OCI-LY3 (cell line): ENCODE results near the gene ABCB7.

Experiments used
- H2AFZ ChIP-seq: fragments of 200-600, 300-600 bp; shearing (Covaris generic); 2 replicates; pipeline ENCODE4 v1.6.0; 2014; ENCODE audit warnings: antibody characterized with exemption, low read depth, low read length
- H3K27ac ChIP-seq: fragments of 200-600, 300-600 bp; sonication (generic); 2 replicates; pipeline ENCODE4 v1.5.1; 2014; ENCODE audit warnings: mild to moderate bottlenecking, low read length, moderate library complexity, mixed read lengths
- H3K27me3 ChIP-seq: fragments of 200-600, 300-600 bp; sonication (generic); 2 replicates; pipeline ENCODE4 v1.6.1; 2014; ENCODE audit warnings: low read depth, low read length, mixed read lengths
- H3K36me3 ChIP-seq: fragments of 200-600, 300-600 bp; sonication (generic); replicated peaks from 2 replicates; pipeline ENCODE3; 2014; ENCODE audit warnings: low read depth, low read length, mixed read lengths
- H3K4me1 ChIP-seq: fragments of 300-600, 200-600 bp; sonication (generic); 2 replicates; pipeline ENCODE4 v1.6.1; 2014; ENCODE audit warnings: low read length, mixed read lengths
- H3K4me2 ChIP-seq: fragments of 200-600, 300-600 bp; sonication (generic); 2 replicates; pipeline ENCODE4 v1.6.1; 2014; ENCODE audit warnings: low read length, mixed read lengths
- H3K4me3 ChIP-seq: fragments of 300-600, 200-600 bp; sonication (generic); 2 replicates; pipeline ENCODE4 v1.5.1; 2014; ENCODE audit warnings: antibody characterized with exemption, mild to moderate bottlenecking, low read length, moderate library complexity
- H3K79me2 ChIP-seq: fragments of 300-600, 200-600 bp; shearing (Covaris generic); 2 replicates; pipeline ENCODE4 v1.6.1; 2014; ENCODE audit warnings: mild to moderate bottlenecking, low read length, mixed read lengths
- H3K9ac ChIP-seq: fragments of 300-600, 200-600 bp; shearing (Covaris generic); 2 replicates; pipeline ENCODE4 v1.6.0; 2014; ENCODE audit warnings: mild to moderate bottlenecking, low read length, moderate library complexity
- H3K9me3 ChIP-seq: fragments of 200-600, 300-600 bp; shearing (Covaris generic); 2 replicates; pipeline ENCODE4 v1.6.1; 2014; ENCODE audit warnings: low read length, mixed read lengths; ENCODE audit not compliant: insufficient read depth
- H4K20me1 ChIP-seq: fragments of 200-600, 300-600 bp; sonication (generic); 2 replicates; pipeline ENCODE4 v1.6.1; 2016; ENCODE audit warnings: low read length, mixed read lengths; ENCODE audit not compliant: insufficient read depth
- CTCF ChIP-seq: fragments of 200-600, 300-600 bp; sonication (generic); IDR thresholded peaks from 2 replicates; pipeline ENCODE4 v1.5.1; 2014; ENCODE audit warnings: antibody characterized with exemption, low read length, low read depth
- EZH2phosphoT487 ChIP-seq: fragments of 200-600 bp; shearing (Covaris generic); IDR thresholded peaks from 2 replicates; pipeline ENCODE4 v1.6.1; 2018; ENCODE audit warnings: antibody characterized with exemption, mixed run types, low read depth

Gene ABCB7

DNA sequence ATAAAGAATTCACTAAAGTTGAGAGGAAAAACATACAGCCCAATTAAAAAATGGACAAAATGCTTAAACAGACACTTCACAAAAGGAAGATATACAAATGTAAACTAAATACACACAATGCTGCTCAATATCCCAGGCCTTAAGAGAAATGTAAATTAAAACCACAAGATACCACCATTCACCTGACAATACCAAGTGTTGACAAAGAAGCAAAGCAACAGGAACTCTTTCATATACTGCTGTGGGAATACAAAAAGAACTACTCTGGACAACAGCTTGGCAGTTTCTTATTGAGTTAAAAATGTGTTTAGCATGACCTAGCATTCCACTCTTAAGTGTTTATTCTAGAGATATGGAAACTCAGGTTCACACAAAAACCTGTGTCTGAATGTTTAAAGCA lies 71.3 kb downstream of the ABCB7 start:
- no peaks in the 10 kb centered on the region for H4K20me1 ChIP-seq

GRCh38 chrX:75076429-75076828 lies 79.7 kb downstream of the ABCB7 start:
- H3K4me1 ChIP-seq: no peaks in the 10 kb centered on the region
- no peak overlapping the region for H3K4me2 ChIP-seq
- no peaks in the 10 kb centered on the region; the same call in 1 of the 2 replicates for H3K79me2 ChIP-seq
- H3K9me3 ChIP-seq: no peaks in the 10 kb centered on the region
- no peak overlapping the region for H2AFZ ChIP-seq
- no peaks in the 10 kb centered on the region for H3K27me3 ChIP-seq
- H4K20me1 ChIP-seq: no peaks in the 10 kb centered on the region
- peaks cover 7% of the 10 kb centered on the region for H3K36me3 ChIP-seq
- H3K4me3 ChIP-seq: no peak overlapping the region
- no peak for TF ChIP-seq EZH2phosphoT487
- TF ChIP-seq CTCF: no peak
- H3K9ac ChIP-seq: no peak overlapping the region
- no peak overlapping the region for H3K27ac ChIP-seq

More for the DNA sequence above, 71.3 kb downstream of the ABCB7 start:
- H2AFZ ChIP-seq: no peak overlapping the region
- no peaks in the 10 kb centered on the region; the same call in 1 of the 2 replicates for H3K79me2 ChIP-seq
- TF ChIP-seq EZH2phosphoT487 (no peak), CTCF (no peak)
- H3K27me3 ChIP-seq: no peaks in the 10 kb centered on the region
- no peaks in the 10 kb centered on the region for H3K4me1 ChIP-seq
- H3K4me3 ChIP-seq: no peak overlapping the region
- no peak overlapping the region for H3K27ac ChIP-seq
- H3K4me2 ChIP-seq: no peak overlapping the region
- H3K9me3 ChIP-seq: no peaks in the 10 kb centered on the region
- H3K9ac ChIP-seq: no peak overlapping the region
- H3K36me3 ChIP-seq: no peaks in the 10 kb centered on the region

GRCh38 chrX:75074475-75074874 lies 81.6 kb downstream of the ABCB7 start:
- Histone ChIP-seq H3K27ac (no peak overlapping the region), H4K20me1 (no peaks in the 10 kb centered on the region), H3K4me3 (no peak overlapping the region), H3K79me2 (no peaks in the 10 kb centered on the region), H3K4me2 (no peak overlapping the region), H3K4me1 (no peaks in the 10 kb centered on the region), H3K36me3 (peaks cover 8% of the 10 kb centered on the region), H3K27me3 (no peaks in the 10 kb centered on the region), H3K9ac (no peak overlapping the region), H3K9me3 (no peaks in the 10 kb centered on the region), H2AFZ (no peak overlapping the region)
- no peak for TF ChIP-seq CTCF
- no peak for TF ChIP-seq EZH2phosphoT487

GRCh38 chrX:75071334-75071733 lies 84.7 kb downstream of the ABCB7 start:
- Histone ChIP-seq H3K4me2 (no peak overlapping the region), H3K79me2 (no peaks in the 10 kb centered on the region), H3K36me3 (peaks cover 11% of the 10 kb centered on the region), H3K4me3 (no peak overlapping the region), H3K27ac (no peak overlapping the region), H3K27me3 (no peaks in the 10 kb centered on the region), H3K9me3 (no peaks in the 10 kb centered on the region), H2AFZ (no peak overlapping the region), H4K20me1 (no peaks in the 10 kb centered on the region), H3K4me1 (no peaks in the 10 kb centered on the region), H3K9ac (no peak overlapping the region)
- TF ChIP-seq EZH2phosphoT487 (no peak), CTCF (no peak)
